CD14-positive monocyte (primary cell): Measurements from ENCODE around the gene HTR7. TPM values are rescaled to one million over a fixed set of nuclear protein-coding genes. Genes with fewer than 3 reads are reported as not detected.
A peak's percentile ranks its signal among the peaks of the same experiment; 100 is the strongest.

Source experiments
- DNase-seq, 3 donors: peaks; one replicate each; pipeline ENCODE4 v3.0.0-alpha.2; 2011 to 2022
- H2AFZ ChIP-seq: 2 replicates; pipeline ENCODE4 v1.6.0; 2012; ENCODE audit warnings: mild to moderate bottlenecking, low read depth, low read length, inconsistent platforms; ENCODE audit not compliant: insufficient read depth, poor library complexity, severe bottlenecking
- H3K27ac ChIP-seq, 2 donors: 1 replicate in 1 of 2; 2 replicates in 1 of 2; pipeline ENCODE4 v1.5.1; 2012 to 2013; ENCODE audit warnings: low read length in 2 of 2, control low read depth in 1 of 2, inconsistent platforms in 1 of 2, low read depth in 1 of 2, mild to moderate bottlenecking in 1 of 2
- H3K27me3 ChIP-seq, 2 donors: one replicate each; pipeline versions ENCODE4 v1.6.0 to v1.6.1; 2011 to 2013; ENCODE audit warnings: low read length in 2 of 2; ENCODE audit not compliant: control insufficient read depth in 2 of 2, insufficient read depth in 2 of 2
- H3K36me3 ChIP-seq, 2 donors: replicated peaks in 1 of 2; 1 replicate in 1 of 2; 2 replicates in 1 of 2; pipeline versions ENCODE4 v1.5.1 to v1.6.1; 2012 to 2013; ENCODE audit warnings: low read length in 2 of 2, control low read depth in 1 of 2, inconsistent platforms in 1 of 2, mild to moderate bottlenecking in 1 of 2; ENCODE audit not compliant: insufficient read depth in 2 of 2, control insufficient read depth in 1 of 2
- H3K4me1 ChIP-seq, 2 donors: 1 replicate in 1 of 2; 2 replicates in 1 of 2; pipeline versions ENCODE4 v1.5.1 to v1.6.1; 2012 to 2013; ENCODE audit warnings: low read length in 2 of 2, control low read depth in 1 of 2, inconsistent platforms in 1 of 2, mild to moderate bottlenecking in 1 of 2, moderate library complexity in 1 of 2; ENCODE audit not compliant: insufficient read depth in 2 of 2, control insufficient read depth in 1 of 2
- H3K4me2 ChIP-seq: replicated peaks from 2 replicates; pipeline ENCODE3; 2012; ENCODE audit warnings: low read length, moderate library complexity, mild to moderate bottlenecking; ENCODE audit not compliant: poor library complexity, severe bottlenecking; ENCODE audit errors: extremely low read depth
- H3K4me3 ChIP-seq, 3 experiments: fragments of 200-600 bp in 1 of 3; sonication (generic) in 1 of 3; replicated peaks in 1 of 3; 1 replicate in 2 of 3; 2 replicates in 1 of 3; pipeline ENCODE4 v1.5.1; 2011 to 2013; ENCODE audit warnings: low read length in 3 of 3, mild to moderate bottlenecking in 3 of 3, control low read depth in 2 of 3, low read depth in 2 of 3, inconsistent platforms in 1 of 3, moderate library complexity in 1 of 3
- H3K79me2 ChIP-seq: 2 replicates; pipeline ENCODE4 v1.6.0; 2012; ENCODE audit warnings: mild to moderate bottlenecking, control low read depth, inconsistent platforms, low read length, moderate library complexity; ENCODE audit not compliant: insufficient read depth
- H3K9ac ChIP-seq: 2 replicates; pipeline ENCODE4 v1.6.0; 2017; ENCODE audit warnings: low read length, mild to moderate bottlenecking; ENCODE audit not compliant: insufficient read depth, poor library complexity, severe bottlenecking
- H3K9me3 ChIP-seq, 2 donors: replicated peaks in 1 of 2; 1 replicate in 1 of 2; 2 replicates in 1 of 2; pipeline versions ENCODE4 v1.5.1 to v1.6.1; 2012 to 2013; ENCODE audit warnings: low read length in 2 of 2, control low read depth in 1 of 2; ENCODE audit not compliant: control insufficient read depth in 1 of 2, insufficient read depth in 1 of 2
- H4K20me1 ChIP-seq: 2 replicates; pipeline ENCODE4 v1.6.0; 2012; ENCODE audit warnings: mild to moderate bottlenecking, low read length, control low read depth, moderate library complexity; ENCODE audit not compliant: insufficient read depth
- H3K27ac Mint-ChIP-seq, 7 donors: one replicate each; pipeline ENCODE4 v1.8.0; 2020; ENCODE audit warnings: mild to moderate bottlenecking in 7 of 7, mixed read lengths in 7 of 7, moderate library complexity in 6 of 7, inconsistent platforms in 2 of 7
- H3K27me3 Mint-ChIP-seq, 3 donors: one replicate each; pipeline ENCODE4 v1.8.0; 2021 to 2022; ENCODE audit warnings: low read depth in 3 of 3, mild to moderate bottlenecking in 3 of 3, mixed read lengths in 3 of 3, moderate library complexity in 3 of 3, inconsistent platforms in 1 of 3
- H3K36me3 Mint-ChIP-seq, 2 donors: one replicate each; pipeline ENCODE4 v1.8.0; 2020; ENCODE audit warnings: mixed read lengths in 2 of 2, inconsistent platforms in 1 of 2, mild to moderate bottlenecking in 1 of 2
- H3K4me1 Mint-ChIP-seq: one replicate; pipeline ENCODE4 v1.8.0; 2020; ENCODE audit warnings: mild to moderate bottlenecking, mixed read lengths
- H3K4me3 Mint-ChIP-seq, 2 donors: one replicate each; pipeline ENCODE4 v1.8.0; 2020; ENCODE audit warnings: mild to moderate bottlenecking in 2 of 2, mixed read lengths in 2 of 2, moderate library complexity in 1 of 2
- H3K9me3 Mint-ChIP-seq, 7 donors: one replicate each; pipeline ENCODE4 v1.8.0; 2020 to 2022; ENCODE audit warnings: mixed read lengths in 7 of 7, mild to moderate bottlenecking in 6 of 7, moderate library complexity in 6 of 7, inconsistent platforms in 2 of 7
- WGBS: methylation state at CpG from one replicate; pipeline ENCODE4 v1.1.5; 2013; ENCODE audit warnings: missing lambda C conversion rate; ENCODE audit not compliant: insufficient coverage; 5-methylcytosine and 5-hydroxymethylcytosine counted together
- intact Hi-C, 2 donors: fragments of 100-400 bp; cut with micrococcal nuclease; formaldehyde crosslinking; loops; one replicate each; pipeline versions ENCODE4 v1.15.0 to v1.15.1; 2023
- polyA plus RNA-seq, 3 donors: library from polyadenylated mRNA; depleted of rRNA in 1 of 3; unstranded in 2 of 3; stranded (reverse) in 1 of 3; fragments of 300-500 nt in 2 of 3; fragments of >200 nt in 1 of 3; fragmentation: Illumina TruSeq in 2 of 3; gene quantifications; 1 replicate in 2 of 3; 2 replicates in 1 of 3; pipeline ENCODE4 v1.2.3, GENCODE V29; 2012 to 2021
- TF ChIP-seq, protein P1 (sequence below): fragments of 200-600 bp; IDR thresholded peaks from one replicate; pipeline ENCODE4 v1.8.0; 2022; ENCODE audit warnings: antibody characterized with exemption, mild to moderate bottlenecking

Gene HTR7
- polyA plus RNA-seq, 3 donors, result 0.95 to 1.6 (median 1.1) TPM

DNA sequence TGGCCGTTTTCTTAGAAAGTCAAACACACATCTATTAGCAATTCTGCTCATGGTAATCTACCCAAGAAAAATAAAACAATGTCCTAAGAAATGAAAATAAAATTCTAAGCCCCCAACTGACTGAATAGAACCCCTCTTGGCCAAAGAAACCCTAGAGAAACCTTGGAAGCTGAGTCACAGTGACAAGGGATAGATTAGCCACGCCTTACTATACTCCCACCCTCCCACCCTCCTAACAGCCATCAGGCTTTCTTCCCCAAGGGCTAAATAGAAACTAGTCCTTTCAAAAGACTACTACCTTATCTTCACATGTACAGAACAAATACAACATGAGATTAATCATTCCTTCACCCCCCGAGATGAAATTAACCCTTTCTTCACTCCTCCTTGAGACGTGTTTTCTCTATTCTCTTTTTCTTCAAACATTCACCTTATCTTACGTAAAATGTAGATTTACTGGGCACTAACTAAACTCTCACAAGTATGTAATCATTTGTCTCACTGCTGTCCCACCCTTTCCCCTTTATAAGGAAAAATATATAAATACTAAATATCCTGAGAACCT, 57.5 kb downstream of the HTR7 start:
- no peaks in the 10 kb centered on the region for H3K27me3 ChIP-seq
- no peak overlapping the region for H3K4me3 ChIP-seq
- no peak overlapping the region for H3K4me2 ChIP-seq
- 100% methylated on average over 3 of the region's 5 CpGs for WGBS
- no peak overlapping the region for H3K27ac ChIP-seq
- no peak overlapping the region for H3K9ac ChIP-seq
- TF ChIP-seq, protein P1, sequence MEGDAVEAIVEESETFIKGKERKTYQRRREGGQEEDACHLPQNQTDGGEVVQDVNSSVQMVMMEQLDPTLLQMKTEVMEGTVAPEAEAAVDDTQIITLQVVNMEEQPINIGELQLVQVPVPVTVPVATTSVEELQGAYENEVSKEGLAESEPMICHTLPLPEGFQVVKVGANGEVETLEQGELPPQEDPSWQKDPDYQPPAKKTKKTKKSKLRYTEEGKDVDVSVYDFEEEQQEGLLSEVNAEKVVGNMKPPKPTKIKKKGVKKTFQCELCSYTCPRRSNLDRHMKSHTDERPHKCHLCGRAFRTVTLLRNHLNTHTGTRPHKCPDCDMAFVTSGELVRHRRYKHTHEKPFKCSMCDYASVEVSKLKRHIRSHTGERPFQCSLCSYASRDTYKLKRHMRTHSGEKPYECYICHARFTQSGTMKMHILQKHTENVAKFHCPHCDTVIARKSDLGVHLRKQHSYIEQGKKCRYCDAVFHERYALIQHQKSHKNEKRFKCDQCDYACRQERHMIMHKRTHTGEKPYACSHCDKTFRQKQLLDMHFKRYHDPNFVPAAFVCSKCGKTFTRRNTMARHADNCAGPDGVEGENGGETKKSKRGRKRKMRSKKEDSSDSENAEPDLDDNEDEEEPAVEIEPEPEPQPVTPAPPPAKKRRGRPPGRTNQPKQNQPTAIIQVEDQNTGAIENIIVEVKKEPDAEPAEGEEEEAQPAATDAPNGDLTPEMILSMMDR, result no peak
- Mint-ChIP-seq H3K4me1 (no peaks in the 10 kb centered on the region), H3K27ac (no peak overlapping the region), H3K9me3 (peaks cover 0 to 26% (median 9%) of the 10 kb centered on the region in 7 donors), H3K4me3 (no peak overlapping the region), H3K36me3 (no peaks in the 10 kb centered on the region), H3K27me3 (no peaks in the 10 kb centered on the region)
- H2AFZ ChIP-seq, result no peak overlapping the region
- H3K4me1 ChIP-seq, result no peaks in the 10 kb centered on the region
- intact Hi-C loops, result no loop called here
- H4K20me1 ChIP-seq, result no peaks in the 10 kb centered on the region
- no peaks in the 10 kb centered on the region for H3K36me3 ChIP-seq
- H3K79me2 ChIP-seq, result no peaks in the 10 kb centered on the region
- H3K9me3 ChIP-seq, result peaks cover 0 to 6% of the 10 kb centered on the region in 2 donors
- DNase-seq, result no peak

GRCh38 chr10:90799172-90799571, 58.7 kb downstream of the HTR7 start:
- no peak overlapping the region for H3K9ac ChIP-seq
- intact Hi-C loops, result no loop called here
- H2AFZ ChIP-seq, result no peak overlapping the region
- no peak for DNase-seq
- no peaks in the 10 kb centered on the region for H3K4me1 ChIP-seq
- Mint-ChIP-seq H3K27ac (peak overlapping the region in 1 of 7 donors; percentile 23), H3K4me3 (no peak overlapping the region), H3K9me3 (peaks cover 0 to 23% (median 14%) of the 10 kb centered on the region in 7 donors), H3K4me1 (peaks cover 3% of the 10 kb centered on the region), H3K27me3 (no peaks in the 10 kb centered on the region), H3K36me3 (no peaks in the 10 kb centered on the region)
- no peaks in the 10 kb centered on the region for H3K36me3 ChIP-seq
- H3K27ac ChIP-seq, result no peak overlapping the region
- H3K4me2 ChIP-seq, result no peak overlapping the region
- TF ChIP-seq, protein P1, result no peak
- no peak overlapping the region for H3K4me3 ChIP-seq
- no peaks in the 10 kb centered on the region for H3K27me3 ChIP-seq
- H3K9me3 ChIP-seq, result peaks cover 0 to 6% of the 10 kb centered on the region in 2 donors
- no peaks in the 10 kb centered on the region for H3K79me2 ChIP-seq
- no peaks in the 10 kb centered on the region for H4K20me1 ChIP-seq
- 100% methylated on average over 3 of the region's 3 CpGs for WGBS
